WTC11 (cell line): ENCODE data around the gene VAMP2. TPM values are rescaled to one million over a fixed set of nuclear protein-coding genes. Genes with fewer than 3 reads are reported as not detected.
A peak's percentile ranks its signal among the peaks of the same experiment; 100 is the strongest.

Experiments used
- ATAC-seq: fragments of 200-7000 bp; cut with Tn5 transposase; 2 replicates; pipeline ENCODE4 v1.10.0; 2021; ENCODE audit warnings: mild to moderate bottlenecking, moderate library complexity
- Bru-seq: library from RNA; stranded (reverse); fragments of 400-500 nt; gene quantifications from one replicate; lab custom pipeline; 2021; lab: Mats Ljungman, UMichigan
- CTCF ChIA-PET: fragments of 300-600 bp; sonication (Branson Sonifier 250); formaldehyde crosslinking; loops from one replicate; lab custom pipeline; 2021; ENCODE audit warnings: antibody characterized with exemption; lab: Charles Lee
- POLR2A ChIA-PET: fragments of 350-600 bp; sonication (Branson Sonifier 250); formaldehyde crosslinking; loops from one replicate; lab custom pipeline; 2021; ENCODE audit warnings: antibody characterized with exemption; lab: Charles Lee
- DNase-seq: peaks from one replicate; pipeline ENCODE4 v3.0.0; 2021; ENCODE audit warnings: low spot score
- H3K27ac Mint-ChIP-seq: 2 replicates; pipeline ENCODE4 v1.8.0; 2021; ENCODE audit warnings: mixed read lengths
- H3K27me3 Mint-ChIP-seq: 2 replicates; pipeline ENCODE4 v1.8.0; 2021; ENCODE audit warnings: low read depth, mild to moderate bottlenecking, moderate library complexity, mixed read lengths
- H3K36me3 Mint-ChIP-seq: 2 replicates; pipeline ENCODE4 v1.8.0; 2021; ENCODE audit warnings: mixed read lengths
- H3K4me1 Mint-ChIP-seq: 2 replicates; pipeline ENCODE4 v1.8.0; 2022; ENCODE audit warnings: mixed read lengths
- H3K4me3 Mint-ChIP-seq: 2 replicates; pipeline ENCODE4 v1.8.0; 2021; ENCODE audit warnings: mild to moderate bottlenecking, moderate library complexity, mixed read lengths
- H3K9me3 Mint-ChIP-seq: 2 replicates; pipeline ENCODE4 v1.8.0; 2021; ENCODE audit warnings: mixed read lengths
- ATF1 ChIP-seq: sonication (generic); formaldehyde crosslinking; IDR thresholded peaks from 2 replicates; pipeline ENCODE4 v1.8.1; 2023; ENCODE audit warnings: mild to moderate bottlenecking, moderate library complexity, missing genetic modification reagents
- ATF6 ChIP-seq: sonication (generic); formaldehyde crosslinking; IDR thresholded peaks from 2 replicates; pipeline ENCODE4 v1.8.1; 2023; ENCODE audit warnings: mild to moderate bottlenecking, missing genetic modification reagents
- ELF4 ChIP-seq: sonication (generic); formaldehyde crosslinking; IDR thresholded peaks from 2 replicates; pipeline ENCODE4 v1.8.1; 2022; ENCODE audit warnings: low read depth, mild to moderate bottlenecking, moderate library complexity, missing genetic modification reagents
- ESRRA ChIP-seq: sonication (generic); formaldehyde crosslinking; IDR thresholded peaks from 2 replicates; pipeline ENCODE4 v1.8.1; 2022; ENCODE audit warnings: mild to moderate bottlenecking, missing genetic modification reagents, borderline replicate concordance
- GABPB1 ChIP-seq: sonication (generic); formaldehyde crosslinking; IDR thresholded peaks from 2 replicates; pipeline ENCODE4 v1.8.1; 2023; ENCODE audit warnings: mild to moderate bottlenecking, missing genetic modification reagents
- JAZF1 ChIP-seq: fragments of 250-450 bp; sonication (Bioruptor Pico); IDR thresholded peaks from 2 replicates; pipeline ENCODE4 v1.9.0; 2021; ENCODE audit warnings: moderate library complexity, mild to moderate bottlenecking, inconsistent platforms
- JUN ChIP-seq: sonication (generic); formaldehyde crosslinking; IDR thresholded peaks from 2 replicates; pipeline ENCODE4 v1.8.0; 2023; ENCODE audit warnings: mild to moderate bottlenecking, missing genetic modification reagents
- NFATC4 ChIP-seq: fragments of 250-450 bp; sonication (Bioruptor Pico); IDR thresholded peaks from 2 replicates; pipeline ENCODE4 v1.9.0; 2021; ENCODE audit warnings: mild to moderate bottlenecking
- NR2C2 ChIP-seq: sonication (generic); formaldehyde crosslinking; IDR thresholded peaks from 2 replicates; pipeline ENCODE4 v1.8.0; 2022; ENCODE audit warnings: mild to moderate bottlenecking, missing genetic modification reagents
- PREB ChIP-seq: sonication (generic); formaldehyde crosslinking; IDR thresholded peaks from 2 replicates; pipeline ENCODE4 v1.8.1; 2022; ENCODE audit warnings: mild to moderate bottlenecking, missing genetic modification reagents, moderate library complexity, borderline replicate concordance
- RELA ChIP-seq: sonication (generic); formaldehyde crosslinking; IDR thresholded peaks from 2 replicates; pipeline ENCODE4 v1.8.1; 2022; ENCODE audit warnings: missing genetic modification reagents, mild to moderate bottlenecking, borderline replicate concordance
- SMAD3 ChIP-seq: sonication (generic); formaldehyde crosslinking; IDR thresholded peaks from 2 replicates; pipeline ENCODE4 v1.8.0; 2022; ENCODE audit warnings: missing genetic modification reagents, mild to moderate bottlenecking, borderline replicate concordance
- SP1 ChIP-seq: sonication (generic); formaldehyde crosslinking; conservative IDR thresholded peaks from 2 replicates; pipeline ENCODE4 v1.8.1; 2022; ENCODE audit warnings: missing genetic modification reagents
- TEAD1 ChIP-seq: sonication (generic); formaldehyde crosslinking; IDR thresholded peaks from 2 replicates; pipeline ENCODE4 v1.8.0; 2022; ENCODE audit warnings: mild to moderate bottlenecking, missing genetic modification reagents
- TEAD4 ChIP-seq: sonication (generic); formaldehyde crosslinking; IDR thresholded peaks from 2 replicates; pipeline ENCODE4 v1.8.0; 2022; ENCODE audit warnings: mild to moderate bottlenecking, missing genetic modification reagents
- ZNF138 ChIP-seq: sonication (generic); formaldehyde crosslinking; conservative IDR thresholded peaks from 2 replicates; pipeline ENCODE4 v1.8.1; 2022; ENCODE audit warnings: mild to moderate bottlenecking, moderate library complexity, missing genetic modification reagents
- ZNF317 ChIP-seq: sonication (generic); formaldehyde crosslinking; IDR thresholded peaks from 2 replicates; pipeline ENCODE4 v1.8.1; 2023; ENCODE audit warnings: low read depth, mild to moderate bottlenecking, moderate library complexity, missing genetic modification reagents, borderline replicate concordance
- ZNF396 ChIP-seq: fragments of 250-450 bp; sonication (Bioruptor Pico); IDR thresholded peaks from 2 replicates; pipeline ENCODE4 v1.8.0; 2021; ENCODE audit warnings: mild to moderate bottlenecking, moderate library complexity, borderline replicate concordance
- ZNF671 ChIP-seq: fragments of 250-450 bp; sonication (Bioruptor Pico); IDR thresholded peaks from 2 replicates; pipeline ENCODE4 v1.8.0; 2021; ENCODE audit warnings: mild to moderate bottlenecking
- long read RNA-seq, 3 experiments: library from RNA in 1 of 3; library from capped mRNA in 1 of 3; library from polyadenylated mRNA in 1 of 3; unstranded in 2 of 3; stranded (forward) in 1 of 3; transcript quantifications; one replicate each; pipeline ENCODE4 v2.0.0, GENCODE V29; 2021
- total RNA-seq: library from RNA; stranded (reverse); gene quantifications from 3 replicates; pipeline ENCODE4 v1.2.3, GENCODE V29; 2021
- TF ChIP-seq, protein P1 (sequence below): fragments of 250-450 bp; sonication (Bioruptor Pico); IDR thresholded peaks from 2 replicates; pipeline ENCODE4 v1.9.0; 2021; ENCODE audit warnings: mild to moderate bottlenecking
- TF ChIP-seq, protein P2 (sequence below): sonication (generic); formaldehyde crosslinking; IDR thresholded peaks from 2 replicates; pipeline ENCODE4 v1.8.1; 2023; ENCODE audit warnings: mild to moderate bottlenecking, missing genetic modification reagents
- TF ChIP-seq, protein P3 (sequence below): sonication (generic); formaldehyde crosslinking; IDR thresholded peaks from 2 replicates; pipeline ENCODE4 v1.8.1; 2022; ENCODE audit warnings: low read depth, mild to moderate bottlenecking, moderate library complexity, missing genetic modification reagents, borderline replicate concordance
- TF ChIP-seq, protein P4 (sequence below): sonication (generic); formaldehyde crosslinking; IDR thresholded peaks from 2 replicates; pipeline ENCODE4 v1.8.1; 2023; ENCODE audit warnings: mild to moderate bottlenecking, moderate library complexity, missing genetic modification reagents

VAMP2 gene, protein sequence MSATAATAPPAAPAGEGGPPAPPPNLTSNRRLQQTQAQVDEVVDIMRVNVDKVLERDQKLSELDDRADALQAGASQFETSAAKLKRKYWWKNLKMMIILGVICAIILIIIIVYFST
- total RNA-seq (24.1 to 27.4 TPM (median 24.3 TPM) in 3 replicates), Bru-seq, nascent RNA (percentile 91 among the genes with signal in this experiment)
- long read RNA-seq, experiment 1, transcript VAMP2-201 (5 exons, 2,153 nt): major isoform, 27 of 42 reads
- long read RNA-seq, experiment 1, transcript VAMP2-203 (4 exons, 557 nt): minor isoform, 5 of 42 reads
- long read RNA-seq, experiment 1, partial matches to known transcripts: 4 of 42 reads
- long read RNA-seq, experiment 1, other reads (novel, unspliced or antisense): 6 of 42 reads
- long read RNA-seq, experiment 2, transcript VAMP2-201 (5 exons, 2,153 nt): major isoform, 19 of 24 reads
- long read RNA-seq, experiment 2, partial matches to known transcripts: 2 of 24 reads
- long read RNA-seq, experiment 2, other reads (novel, unspliced or antisense): 2 of 24 reads
- long read RNA-seq, experiment 3, transcript VAMP2-201 (5 exons, 2,153 nt): major isoform, 13 of 16 reads
- long read RNA-seq, experiment 3, partial matches to known transcripts: 0 of 16 reads
- long read RNA-seq, experiment 3, other reads (novel, unspliced or antisense): 0 of 16 reads

DNA sequence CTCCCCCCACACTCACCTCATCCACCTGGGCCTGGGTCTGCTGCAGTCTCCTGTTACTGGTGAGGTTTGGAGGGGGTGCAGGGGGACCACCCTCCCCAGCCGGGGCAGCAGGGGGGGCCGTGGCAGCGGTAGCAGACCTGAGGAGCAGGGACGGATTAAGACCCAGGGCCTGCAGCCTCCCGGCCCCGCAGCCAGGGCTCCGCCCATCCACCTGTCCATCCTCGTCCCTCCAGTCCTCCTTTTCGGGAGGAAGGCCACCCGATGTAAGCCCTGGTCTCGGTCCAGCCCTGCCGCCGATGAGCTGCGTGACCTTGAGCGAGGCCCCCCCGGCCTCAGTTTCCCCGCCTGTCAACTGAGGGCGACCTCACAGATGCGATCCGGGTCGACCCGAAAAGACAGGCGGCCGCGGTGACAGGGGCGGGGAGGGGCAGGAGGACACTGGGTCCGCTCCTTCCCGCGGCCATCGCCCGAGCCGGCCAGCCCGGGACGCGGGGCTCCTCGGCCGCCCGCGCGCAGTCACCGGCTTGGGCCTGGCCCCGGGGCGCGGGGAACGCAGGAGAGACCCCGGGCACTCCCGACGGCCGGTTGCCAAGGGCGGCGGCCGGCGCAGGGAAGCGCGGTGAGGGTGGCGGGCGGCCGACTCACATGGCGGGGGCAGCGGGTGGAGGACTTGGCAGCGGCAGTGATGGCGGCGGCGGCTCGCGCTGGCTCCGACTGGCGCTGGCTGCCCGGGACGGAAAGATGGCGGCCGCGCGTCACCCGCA is at the start of gene VAMP2:
Gene VAMP2 (minus strand): TSS at position 716 of the 764 bp plus-strand sequence. CDS start 69 bp downstream, at position 647.
- H3K36me3 Mint-ChIP-seq: peaks cover 8% of the 10 kb centered on the region
- CTCF ChIA-PET: no interaction called here
- H3K4me1 Mint-ChIP-seq: peaks cover 47% of the 10 kb centered on the region
- H3K27me3 Mint-ChIP-seq: no peaks in the 10 kb centered on the region
- H3K4me3 Mint-ChIP-seq: peak within 1 kb of the TSS; percentile 89
- DNase-seq (peak; percentile 79), ATAC-seq (peak; percentile 4)
- H3K27ac Mint-ChIP-seq: peak within 1 kb of the TSS; percentile 100
- POLR2A ChIA-PET: no interaction called here
- H3K9me3 Mint-ChIP-seq: no peaks in the 10 kb centered on the region
- no peak for TF ChIP-seq NFATC4 (CRISPR knock-in tag)
- TF ChIP-seq PREB: no peak
- TF ChIP-seq TEAD4 (CRISPR knock-in tag): no peak
- no peak for TF ChIP-seq ZNF317 (CRISPR knock-in tag)
- 0 out of 2 replicates have a peak, but pooled peaks have one; percentile 12 for TF ChIP-seq GABPB1 (CRISPR knock-in tag)
- peak; percentile 53; the same call in 1 of the 2 replicates for TF ChIP-seq TEAD1
- TF ChIP-seq ATF6: no peak
- no peak for TF ChIP-seq RELA (CRISPR knock-in tag)
- TF ChIP-seq, protein P1, sequence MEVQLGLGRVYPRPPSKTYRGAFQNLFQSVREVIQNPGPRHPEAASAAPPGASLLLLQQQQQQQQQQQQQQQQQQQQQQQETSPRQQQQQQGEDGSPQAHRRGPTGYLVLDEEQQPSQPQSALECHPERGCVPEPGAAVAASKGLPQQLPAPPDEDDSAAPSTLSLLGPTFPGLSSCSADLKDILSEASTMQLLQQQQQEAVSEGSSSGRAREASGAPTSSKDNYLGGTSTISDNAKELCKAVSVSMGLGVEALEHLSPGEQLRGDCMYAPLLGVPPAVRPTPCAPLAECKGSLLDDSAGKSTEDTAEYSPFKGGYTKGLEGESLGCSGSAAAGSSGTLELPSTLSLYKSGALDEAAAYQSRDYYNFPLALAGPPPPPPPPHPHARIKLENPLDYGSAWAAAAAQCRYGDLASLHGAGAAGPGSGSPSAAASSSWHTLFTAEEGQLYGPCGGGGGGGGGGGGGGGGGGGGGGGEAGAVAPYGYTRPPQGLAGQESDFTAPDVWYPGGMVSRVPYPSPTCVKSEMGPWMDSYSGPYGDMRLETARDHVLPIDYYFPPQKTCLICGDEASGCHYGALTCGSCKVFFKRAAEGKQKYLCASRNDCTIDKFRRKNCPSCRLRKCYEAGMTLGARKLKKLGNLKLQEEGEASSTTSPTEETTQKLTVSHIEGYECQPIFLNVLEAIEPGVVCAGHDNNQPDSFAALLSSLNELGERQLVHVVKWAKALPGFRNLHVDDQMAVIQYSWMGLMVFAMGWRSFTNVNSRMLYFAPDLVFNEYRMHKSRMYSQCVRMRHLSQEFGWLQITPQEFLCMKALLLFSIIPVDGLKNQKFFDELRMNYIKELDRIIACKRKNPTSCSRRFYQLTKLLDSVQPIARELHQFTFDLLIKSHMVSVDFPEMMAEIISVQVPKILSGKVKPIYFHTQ (CRISPR knock-in tag): no peak
- no peak for TF ChIP-seq ESRRA (CRISPR knock-in tag)
- TF ChIP-seq ZNF396: no peak
- TF ChIP-seq, protein P2, sequence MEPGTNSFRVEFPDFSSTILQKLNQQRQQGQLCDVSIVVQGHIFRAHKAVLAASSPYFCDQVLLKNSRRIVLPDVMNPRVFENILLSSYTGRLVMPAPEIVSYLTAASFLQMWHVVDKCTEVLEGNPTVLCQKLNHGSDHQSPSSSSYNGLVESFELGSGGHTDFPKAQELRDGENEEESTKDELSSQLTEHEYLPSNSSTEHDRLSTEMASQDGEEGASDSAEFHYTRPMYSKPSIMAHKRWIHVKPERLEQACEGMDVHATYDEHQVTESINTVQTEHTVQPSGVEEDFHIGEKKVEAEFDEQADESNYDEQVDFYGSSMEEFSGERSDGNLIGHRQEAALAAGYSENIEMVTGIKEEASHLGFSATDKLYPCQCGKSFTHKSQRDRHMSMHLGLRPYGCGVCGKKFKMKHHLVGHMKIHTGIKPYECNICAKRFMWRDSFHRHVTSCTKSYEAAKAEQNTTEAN (CRISPR knock-in tag): no peak
- no peak for TF ChIP-seq ELF4 (CRISPR knock-in tag)
- peak; percentile 47; the same call in 1 of the 2 replicates for TF ChIP-seq SP1 (CRISPR knock-in tag)
- no peak for TF ChIP-seq ZNF671 (CRISPR knock-in tag)
- TF ChIP-seq, protein P3, sequence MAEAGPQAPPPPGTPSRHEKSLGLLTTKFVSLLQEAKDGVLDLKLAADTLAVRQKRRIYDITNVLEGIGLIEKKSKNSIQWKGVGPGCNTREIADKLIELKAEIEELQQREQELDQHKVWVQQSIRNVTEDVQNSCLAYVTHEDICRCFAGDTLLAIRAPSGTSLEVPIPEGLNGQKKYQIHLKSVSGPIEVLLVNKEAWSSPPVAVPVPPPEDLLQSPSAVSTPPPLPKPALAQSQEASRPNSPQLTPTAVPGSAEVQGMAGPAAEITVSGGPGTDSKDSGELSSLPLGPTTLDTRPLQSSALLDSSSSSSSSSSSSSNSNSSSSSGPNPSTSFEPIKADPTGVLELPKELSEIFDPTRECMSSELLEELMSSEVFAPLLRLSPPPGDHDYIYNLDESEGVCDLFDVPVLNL (CRISPR knock-in tag): peak; percentile 70; the same call in 1 of the 2 replicates
- TF ChIP-seq JAZF1 (CRISPR knock-in tag): no peak
- TF ChIP-seq ZNF138: no peak
- TF ChIP-seq SMAD3 (CRISPR knock-in tag): no peak
- no peak for TF ChIP-seq JUN (CRISPR knock-in tag)
- TF ChIP-seq ATF1: 0 out of 2 replicates have a peak, but pooled peaks have one; percentile 22
- TF ChIP-seq, protein P4, sequence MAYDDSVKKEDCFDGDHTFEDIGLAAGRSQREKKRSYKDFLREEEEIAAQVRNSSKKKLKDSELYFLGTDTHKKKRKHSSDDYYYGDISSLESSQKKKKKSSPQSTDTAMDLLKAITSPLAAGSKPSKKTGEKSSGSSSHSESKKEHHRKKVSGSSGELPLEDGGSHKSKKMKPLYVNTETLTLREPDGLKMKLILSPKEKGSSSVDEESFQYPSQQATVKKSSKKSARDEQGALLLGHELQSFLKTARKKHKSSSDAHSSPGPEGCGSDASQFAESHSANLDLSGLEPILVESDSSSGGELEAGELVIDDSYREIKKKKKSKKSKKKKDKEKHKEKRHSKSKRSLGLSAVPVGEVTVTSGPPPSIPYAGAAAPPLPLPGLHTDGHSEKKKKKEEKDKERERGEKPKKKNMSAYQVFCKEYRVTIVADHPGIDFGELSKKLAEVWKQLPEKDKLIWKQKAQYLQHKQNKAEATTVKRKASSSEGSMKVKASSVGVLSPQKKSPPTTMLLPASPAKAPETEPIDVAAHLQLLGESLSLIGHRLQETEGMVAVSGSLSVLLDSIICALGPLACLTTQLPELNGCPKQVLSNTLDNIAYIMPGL (CRISPR knock-in tag): peak; percentile 76
- TF ChIP-seq NR2C2 (CRISPR knock-in tag): no peak
